Measurements from ENCODE around the gene YRDC. TPM values are rescaled to one million over a fixed set of nuclear protein-coding genes. Genes with fewer than 3 reads are reported as not detected.

YRDC gene
- total and polyA plus RNA-seq, 2 experiments from 2014 or later = 18.4 to 46.0 TPM

- TF ChIP-seq ZNF462 (CRISPR knock-in tag; IDR thresholded peaks at IDR 0.05) (no peak), EZH2phosphoT487 (IDR thresholded peaks at IDR 0.05; ENCODE audit: unreplicated experiment) (no peak), CTCF (conservative IDR thresholded peaks at IDR 0.05; ENCODE audit: low read depth in 2 of 2) (no peak), NANOG (IDR thresholded peaks at IDR 0.05; ENCODE audit: borderline replicate concordance) (no peak)
Measured at GRCh38 chr1:37814252-37814651, 6.2 kb upstream of the YRDC start (continued).

GRCh38 chr1:37813529-37814145 is 5.6 kb upstream of the YRDC start:
- peaks cover 6% of the 10 kb centered on the region; the same call in 1 of the 2 replicates for H3K4me1 ChIP-seq (ENCODE audit: insufficient read depth)
- peaks cover 10% of the 10 kb centered on the region for H4K20me1 ChIP-seq (replicated peaks; ENCODE audit: insufficient read depth)
- H3K4me2 ChIP-seq = no peak overlapping the region
- Mint-ChIP-seq H3K4me3 (no peak overlapping the region), H3K27me3 (ENCODE audit: insufficient read depth, low read depth, poor library complexity) (peaks cover 16% of the 10 kb centered on the region), H3K9me3 (no peaks in the 10 kb centered on the region), H3K27ac (no peak overlapping the region; the same call in 1 of the 2 replicates), H3K36me3 (ENCODE audit: low read depth) (peaks cover 16% of the 10 kb centered on the region), H3K4me1 (peaks cover 19% of the 10 kb centered on the region; the same call in 2 of the 3 replicates)
- DNase-seq (ENCODE audit: low spot score) = no peak
- ATAC-seq = no peak
- H3K27me3 ChIP-seq (ENCODE audit: insufficient read depth) = no peaks in the 10 kb centered on the region
- no peak overlapping the region for H3K27ac ChIP-seq (ENCODE audit: low read depth)
- no peak overlapping the region for H2AFZ ChIP-seq
- no peaks in the 10 kb centered on the region for H3K9me2 ChIP-seq (ENCODE audit: insufficient read depth)
- H3K4me3 ChIP-seq = no peak overlapping the region
- H3K79me2 ChIP-seq (replicated peaks; ENCODE audit: insufficient read depth) = peaks cover 13% of the 10 kb centered on the region; the same call in 1 of the 2 replicates
- H3K36me3 ChIP-seq (ENCODE audit: insufficient read depth) = peaks cover 8% of the 10 kb centered on the region
- peaks cover 2% of the 10 kb centered on the region; the same call in 1 of the 2 replicates for H3F3A ChIP-seq (replicated peaks; ENCODE audit: low read depth)
- TF ChIP-seq NANOG (IDR thresholded peaks at IDR 0.05; ENCODE audit: borderline replicate concordance) (no peak), EZH2 (IDR thresholded peaks at IDR 0.05; ENCODE audit: low read depth, unreplicated experiment) (no peak), ZNF331 (CRISPR knock-in tag; IDR thresholded peaks at IDR 0.05; ENCODE audit: low read depth) (no peak), STAT1 (IDR thresholded peaks at IDR 0.05; ENCODE audit: unreplicated experiment) (no peak), ZNF114 (CRISPR knock-in tag; IDR thresholded peaks at IDR 0.05) (no peak), POLR2AphosphoS5 (IDR thresholded peaks at IDR 0.05; ENCODE audit: low read depth) (no peak), EZH2phosphoT487 (IDR thresholded peaks at IDR 0.05; ENCODE audit: unreplicated experiment) (no peak), CREB1 (CRISPR knock-in tag; IDR thresholded peaks at IDR 0.05; ENCODE audit: low read depth) (no peak)
- TF ChIP-seq, protein P1, sequence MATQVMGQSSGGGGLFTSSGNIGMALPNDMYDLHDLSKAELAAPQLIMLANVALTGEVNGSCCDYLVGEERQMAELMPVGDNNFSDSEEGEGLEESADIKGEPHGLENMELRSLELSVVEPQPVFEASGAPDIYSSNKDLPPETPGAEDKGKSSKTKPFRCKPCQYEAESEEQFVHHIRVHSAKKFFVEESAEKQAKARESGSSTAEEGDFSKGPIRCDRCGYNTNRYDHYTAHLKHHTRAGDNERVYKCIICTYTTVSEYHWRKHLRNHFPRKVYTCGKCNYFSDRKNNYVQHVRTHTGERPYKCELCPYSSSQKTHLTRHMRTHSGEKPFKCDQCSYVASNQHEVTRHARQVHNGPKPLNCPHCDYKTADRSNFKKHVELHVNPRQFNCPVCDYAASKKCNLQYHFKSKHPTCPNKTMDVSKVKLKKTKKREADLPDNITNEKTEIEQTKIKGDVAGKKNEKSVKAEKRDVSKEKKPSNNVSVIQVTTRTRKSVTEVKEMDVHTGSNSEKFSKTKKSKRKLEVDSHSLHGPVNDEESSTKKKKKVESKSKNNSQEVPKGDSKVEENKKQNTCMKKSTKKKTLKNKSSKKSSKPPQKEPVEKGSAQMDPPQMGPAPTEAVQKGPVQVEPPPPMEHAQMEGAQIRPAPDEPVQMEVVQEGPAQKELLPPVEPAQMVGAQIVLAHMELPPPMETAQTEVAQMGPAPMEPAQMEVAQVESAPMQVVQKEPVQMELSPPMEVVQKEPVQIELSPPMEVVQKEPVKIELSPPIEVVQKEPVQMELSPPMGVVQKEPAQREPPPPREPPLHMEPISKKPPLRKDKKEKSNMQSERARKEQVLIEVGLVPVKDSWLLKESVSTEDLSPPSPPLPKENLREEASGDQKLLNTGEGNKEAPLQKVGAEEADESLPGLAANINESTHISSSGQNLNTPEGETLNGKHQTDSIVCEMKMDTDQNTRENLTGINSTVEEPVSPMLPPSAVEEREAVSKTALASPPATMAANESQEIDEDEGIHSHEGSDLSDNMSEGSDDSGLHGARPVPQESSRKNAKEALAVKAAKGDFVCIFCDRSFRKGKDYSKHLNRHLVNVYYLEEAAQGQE (IDR thresholded peaks at IDR 0.05; ENCODE audit: unreplicated experiment) = no peak
